Measurements from ENCODE around the gene MTA2. TPM values are rescaled to one million over a fixed set of nuclear protein-coding genes. Genes with fewer than 3 reads are reported as not detected.

The MTA2 gene
- total RNA-seq, 1 experiment from 2014 or later, result 193 TPM

DNA sequence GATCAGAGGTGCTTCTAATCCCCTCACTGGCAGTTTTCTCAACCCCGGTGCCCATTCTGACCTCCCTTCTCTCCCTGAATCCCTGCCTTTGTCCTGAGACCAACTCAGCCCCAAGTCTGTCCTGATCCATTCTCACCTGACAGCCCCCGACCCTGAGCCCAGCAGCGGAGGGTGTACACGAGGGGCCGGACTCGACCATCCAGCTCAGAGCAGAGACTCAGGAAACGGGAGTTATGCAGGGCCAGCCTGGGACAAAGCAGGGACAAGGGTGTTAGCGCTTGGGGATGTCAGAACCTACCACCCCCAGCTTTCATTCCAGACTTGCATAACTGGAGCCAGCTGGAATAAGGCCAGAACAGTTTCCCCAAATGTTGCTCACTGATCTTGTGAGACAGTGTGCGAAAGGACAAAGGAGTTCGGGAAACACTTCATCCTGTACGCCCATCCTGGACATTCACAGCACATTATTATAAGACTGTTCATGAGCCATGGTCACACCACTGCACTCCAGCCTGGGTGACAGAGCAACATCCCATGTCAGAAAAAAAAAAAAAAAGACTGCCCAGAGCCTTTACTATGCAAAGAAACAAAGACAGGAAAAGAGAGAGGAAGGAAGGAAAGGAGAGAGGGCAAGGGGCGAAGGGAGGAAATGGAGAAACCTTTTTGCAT lies 24.5 kb downstream of the MTA2 start:
- no peak overlapping the region for H3K4me3 ChIP-seq (ENCODE audit: low read length)
- TF ChIP-seq EZH2phosphoT487 (IDR thresholded peaks at IDR 0.05; ENCODE audit: borderline replicate concordance, low read length), result no peak
- TF ChIP-seq EZH2 (IDR thresholded peaks at IDR 0.05; ENCODE audit: low read length, unreplicated experiment), result no peak
- TF ChIP-seq, protein P1, sequence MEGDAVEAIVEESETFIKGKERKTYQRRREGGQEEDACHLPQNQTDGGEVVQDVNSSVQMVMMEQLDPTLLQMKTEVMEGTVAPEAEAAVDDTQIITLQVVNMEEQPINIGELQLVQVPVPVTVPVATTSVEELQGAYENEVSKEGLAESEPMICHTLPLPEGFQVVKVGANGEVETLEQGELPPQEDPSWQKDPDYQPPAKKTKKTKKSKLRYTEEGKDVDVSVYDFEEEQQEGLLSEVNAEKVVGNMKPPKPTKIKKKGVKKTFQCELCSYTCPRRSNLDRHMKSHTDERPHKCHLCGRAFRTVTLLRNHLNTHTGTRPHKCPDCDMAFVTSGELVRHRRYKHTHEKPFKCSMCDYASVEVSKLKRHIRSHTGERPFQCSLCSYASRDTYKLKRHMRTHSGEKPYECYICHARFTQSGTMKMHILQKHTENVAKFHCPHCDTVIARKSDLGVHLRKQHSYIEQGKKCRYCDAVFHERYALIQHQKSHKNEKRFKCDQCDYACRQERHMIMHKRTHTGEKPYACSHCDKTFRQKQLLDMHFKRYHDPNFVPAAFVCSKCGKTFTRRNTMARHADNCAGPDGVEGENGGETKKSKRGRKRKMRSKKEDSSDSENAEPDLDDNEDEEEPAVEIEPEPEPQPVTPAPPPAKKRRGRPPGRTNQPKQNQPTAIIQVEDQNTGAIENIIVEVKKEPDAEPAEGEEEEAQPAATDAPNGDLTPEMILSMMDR (conservative IDR thresholded peaks at IDR 0.05; ENCODE audit: low read depth, low read length), result no peak
- POLR2A ChIA-PET (ENCODE audit: unreplicated experiment), result interaction anchor here (0.7 kb wide), 1 partner anchor 14 kb away, joined by 7 read pairs; no protein-coding TSS in a partner anchor
- no peaks in the 10 kb centered on the region for H3K9me3 ChIP-seq (ENCODE audit: low read length)
- H3K4me1 ChIP-seq (ENCODE audit: insufficient read depth, low read length), result peaks cover 20% of the 10 kb centered on the region
- H3K4me2 ChIP-seq (ENCODE audit: low read length), result no peak overlapping the region
- no TSS peak for BruUV-seq (replicated peaks)
- peaks cover 41% of the 10 kb centered on the region for H3K79me2 ChIP-seq (ENCODE audit: low read length)
- H3K9me2 ChIP-seq (replicated peaks; ENCODE audit: low read length), result no peaks in the 10 kb centered on the region
- intact Hi-C loops (cut with micrococcal nuclease), result no loop called here
- CTCF ChIA-PET, result interaction anchor here (0.7 kb wide), 2 partner anchors 103 to 182 kb away, joined by 4 to 8 read pairs; no protein-coding TSS in a partner anchor
- H2AFZ ChIP-seq (ENCODE audit: low read length), result no peak overlapping the region
- ATAC-seq (no peak), DNase-seq (no peak)
- no peaks in the 10 kb centered on the region for H3K27me3 ChIP-seq (ENCODE audit: low read length)
- peaks cover 6% of the 10 kb centered on the region for H4K20me1 ChIP-seq (ENCODE audit: low read length)
- peaks cover 30% of the 10 kb centered on the region for H3K36me3 ChIP-seq (ENCODE audit: low read depth, low read length)
- no peak overlapping the region for H3K27ac ChIP-seq (ENCODE audit: low read length)
- H3F3A ChIP-seq (ENCODE audit: low read length, unreplicated experiment), result no peaks in the 10 kb centered on the region
- H3K9ac ChIP-seq (ENCODE audit: low read length), result no peak overlapping the region

DNA sequence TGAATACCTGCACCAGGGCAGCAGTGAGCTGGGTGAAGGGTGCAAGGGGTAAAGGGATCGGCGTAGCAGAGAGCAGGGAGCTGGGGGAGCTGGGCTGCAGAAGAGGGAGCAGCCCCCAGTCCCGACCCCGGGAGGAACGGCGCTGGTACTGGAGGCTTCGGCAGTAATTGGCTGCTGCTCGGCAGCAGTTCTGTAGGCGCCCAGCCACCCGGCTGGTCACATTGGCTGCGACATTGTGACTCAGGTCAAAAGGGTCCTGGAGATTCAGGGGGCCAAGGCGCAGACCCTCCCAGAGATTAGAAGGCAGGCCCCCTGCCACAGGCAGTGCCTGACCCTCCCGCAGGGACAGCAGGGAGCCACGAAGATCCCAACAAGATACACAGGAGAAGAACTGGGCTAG lies 25.8 kb downstream of the MTA2 start:
- peak overlapping the region; percentile 98; the same call in 1 of the 2 replicates for H3K9ac ChIP-seq (ENCODE audit: low read length)
- peak overlapping the region; percentile 99 for H3K4me2 ChIP-seq (ENCODE audit: low read length)
- H3K79me2 ChIP-seq (ENCODE audit: low read length), result peaks cover 54% of the 10 kb centered on the region
- H3K36me3 ChIP-seq (ENCODE audit: low read depth, low read length), result peaks cover 37% of the 10 kb centered on the region
- H3K9me2 ChIP-seq (replicated peaks; ENCODE audit: low read length), result no peaks in the 10 kb centered on the region
- H3K9me3 ChIP-seq (ENCODE audit: low read length), result no peaks in the 10 kb centered on the region
- intact Hi-C loops (cut with micrococcal nuclease), result loop anchor here (1.0 kb wide), 1 partner anchor 15 kb away; the partner anchor contains the start of gene TUT1
- CTCF ChIA-PET, result no interaction called here
- no peak overlapping the region for H3K27ac ChIP-seq (ENCODE audit: low read length)
- POLR2A ChIA-PET (ENCODE audit: unreplicated experiment), result no interaction called here
- H3F3A ChIP-seq (ENCODE audit: low read length, unreplicated experiment), result no peaks in the 10 kb centered on the region
- H3K4me3 ChIP-seq (ENCODE audit: low read length), result peak overlapping the region; percentile 94; the same call in 1 of the 2 replicates
- no peak for TF ChIP-seq EZH2phosphoT487 (IDR thresholded peaks at IDR 0.05; ENCODE audit: borderline replicate concordance, low read length)
- TF ChIP-seq, protein P1 (conservative IDR thresholded peaks at IDR 0.05; ENCODE audit: low read depth, low read length), result no peak
- no peak for TF ChIP-seq EZH2 (IDR thresholded peaks at IDR 0.05; ENCODE audit: low read length, unreplicated experiment)
- no peak overlapping the region for H2AFZ ChIP-seq (ENCODE audit: low read length)
- H3K4me1 ChIP-seq (ENCODE audit: insufficient read depth, low read length), result peaks cover 33% of the 10 kb centered on the region
- ATAC-seq, result no peak
- peaks cover 19% of the 10 kb centered on the region for H4K20me1 ChIP-seq (ENCODE audit: low read length)
- BruUV-seq (replicated peaks), result no TSS peak
- H3K27me3 ChIP-seq (ENCODE audit: low read length), result no peaks in the 10 kb centered on the region
- DNase-seq, result no peak

DNA sequence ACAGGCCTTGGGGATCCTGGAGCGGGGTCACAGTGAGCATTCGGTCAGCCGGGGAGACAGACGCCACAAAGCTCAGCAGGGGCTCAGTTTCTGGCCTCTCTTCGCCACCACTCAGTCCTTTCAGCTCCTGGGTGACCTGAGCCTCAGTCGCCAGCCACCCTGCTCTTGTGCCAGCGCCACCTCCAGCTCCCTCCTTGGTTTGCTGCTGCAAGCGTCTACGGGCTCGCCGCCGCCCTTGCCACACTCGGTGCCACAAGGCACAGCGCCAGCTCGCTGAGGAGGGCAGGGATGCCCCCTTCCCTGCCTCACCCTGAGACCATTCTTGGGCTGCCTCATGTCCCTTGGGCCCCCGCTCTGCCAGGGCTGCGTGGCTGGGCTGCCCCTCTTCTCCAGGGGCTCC lies 26.5 kb downstream of the MTA2 start:
- peak overlapping the region; percentile 98 for H3K9ac ChIP-seq (ENCODE audit: low read length)
- peaks cover 61% of the 10 kb centered on the region for H3K79me2 ChIP-seq (ENCODE audit: low read length)
- H3K27me3 ChIP-seq (ENCODE audit: low read length), result no peaks in the 10 kb centered on the region
- peak; percentile 23 for ATAC-seq
- peak overlapping the region; percentile 99 for H3K4me2 ChIP-seq (ENCODE audit: low read length)
- intact Hi-C loops (cut with micrococcal nuclease), result loop anchor here (1.0 kb wide), 1 partner anchor 16 kb away; the partner anchor contains the start of gene TUT1
- no peaks in the 10 kb centered on the region for H3K9me2 ChIP-seq (replicated peaks; ENCODE audit: low read length)
- H3K36me3 ChIP-seq (ENCODE audit: low read depth, low read length), result peaks cover 43% of the 10 kb centered on the region
- no TSS peak for BruUV-seq (replicated peaks)
- H3K4me3 ChIP-seq (ENCODE audit: low read length), result peak overlapping the region; percentile 94
- no peaks in the 10 kb centered on the region for H3K9me3 ChIP-seq (ENCODE audit: low read length)
- peaks cover 36% of the 10 kb centered on the region for H3K4me1 ChIP-seq (ENCODE audit: insufficient read depth, low read length)
- peaks cover 25% of the 10 kb centered on the region for H4K20me1 ChIP-seq (ENCODE audit: low read length)
- no peak for DNase-seq
- ChIA-PET CTCF (interaction anchor here (0.7 to 1.6 kb wide), 3 partner anchors 16 to 150 kb away, joined by 3 to 7 read pairs (median 4); partner anchors contain the start of gene TUT1), POLR2A (ENCODE audit: unreplicated experiment) (interaction anchor here (0.9 to 1.0 kb wide), 2 partner anchors 16 to 17 kb away, joined by 3 to 12 read pairs; partner anchors contain the start of gene TUT1)
- no peaks in the 10 kb centered on the region for H3F3A ChIP-seq (ENCODE audit: low read length, unreplicated experiment)
- TF ChIP-seq EZH2 (IDR thresholded peaks at IDR 0.05; ENCODE audit: low read length, unreplicated experiment) (no peak), EZH2phosphoT487 (IDR thresholded peaks at IDR 0.05; ENCODE audit: borderline replicate concordance, low read length) (no peak)
- TF ChIP-seq, protein P1 (conservative IDR thresholded peaks at IDR 0.05; ENCODE audit: low read depth, low read length), result no peak; the same call in 1 of the 2 replicates
- H2AFZ ChIP-seq (ENCODE audit: low read length), result peak overlapping the region; percentile 92; the same call in 1 of the 2 replicates
- 0 out of 2 replicates have a peak overlapping the region, but pooled peaks have one; percentile 74 for H3K27ac ChIP-seq (ENCODE audit: low read length)

All from PC-3 (cell line).